Ovary (tissue), 9 donors: ENCODE data around the gene EIF4E3. TPM values are rescaled to one million over a fixed set of nuclear protein-coding genes. Genes with fewer than 3 reads are reported as not detected.

ENCODE experiments used
- DNase-seq, 5 donors: peaks; one replicate each; pipeline ENCODE4 v3.0.0-alpha.2; 2019 to 2020
- H3K27ac ChIP-seq, 2 donors: fragments of 200-600 bp; one replicate each; pipeline versions ENCODE4 v1.5.1 to v1.8.0; 2019 to 2022
- H3K27me3 ChIP-seq: fragments of 200-600 bp; one replicate; pipeline ENCODE4 v1.8.0; 2022
- H3K36me3 ChIP-seq: fragments of 200-600 bp; sonication (generic); one replicate; pipeline ENCODE4 v1.5.1; 2019
- H3K4me1 ChIP-seq: one replicate; pipeline ENCODE4 v1.8.1; 2013; ENCODE audit warnings: mild to moderate bottlenecking, moderate library complexity; ENCODE audit not compliant: insufficient read depth
- H3K4me3 ChIP-seq: fragments of 200-600 bp; sonication (generic); one replicate; pipeline ENCODE4 v1.5.1; 2017
- H3K9me3 ChIP-seq, 2 donors: fragments of 200-600 bp in 1 of 2; sonication (generic) in 1 of 2; one replicate each; pipeline versions ENCODE4 v1.5.1 to v1.8.1; 2013 to 2019; ENCODE audit warnings: mild to moderate bottlenecking in 1 of 2, moderate library complexity in 1 of 2
- CTCF ChIP-seq, 3 donors: fragments of 450-650 bp in 2 of 3; fragments of 200-600 bp in 1 of 3; IDR thresholded peaks; one replicate each; pipeline versions ENCODE4 v1.5.1 to v1.8.0; 2016 to 2022; ENCODE audit warnings: antibody characterized with exemption in 3 of 3, mild to moderate bottlenecking in 1 of 3
- EP300 ChIP-seq: sonication (generic); formaldehyde crosslinking; IDR thresholded peaks from one replicate; pipeline ENCODE4 v1.6.1; 2017; ENCODE audit warnings: antibody characterized with exemption
- POLR2A ChIP-seq: fragments of 450-650 bp; IDR thresholded peaks from one replicate; pipeline ENCODE4 v1.6.1; 2017; ENCODE audit warnings: antibody characterized with exemption, mild to moderate bottlenecking, moderate library complexity
- WGBS, 3 donors: extraction: QIAGEN DNeasy Blood & Tissue Kit in 1 of 3; methylation state at CpG; one replicate each; pipeline versions ENCODE4 v1.1.5 to v1.1.7; 2013 to 2017; 5-methylcytosine and 5-hydroxymethylcytosine counted together
- intact Hi-C, 4 donors: fragments of 100-400 bp; cut with DNase I; formaldehyde crosslinking; loops; one replicate each; pipeline versions ENCODE4 v1.11.0 to v1.15.1; 2022 to 2023
- polyA plus RNA-seq, 2 donors: library from polyadenylated mRNA; stranded (reverse); fragments of 200-250 nt in 1 of 2; fragments of 350-450 nt in 1 of 2; fragmentation: Illumina TruSeq in 1 of 2; extraction: RNeasy Lipid Tissue Mini Kit (QIAGEN cat#74804) in 1 of 2; gene quantifications; one replicate each; pipeline ENCODE4 v1.2.3, GENCODE V29; 2013 to 2014
- total RNA-seq, 7 donors: library from RNA; depleted of rRNA in 2 of 7; stranded (reverse); fragments of >200 nt in 2 of 7; fragmentation: NEBNext Ultra II Directional in 3 of 7; extraction: Animal tissue kit (Norgen Biotek cat#: 25700) in 3 of 7; gene quantifications; one replicate each; pipeline versions ENCODE4 v1.1.0 to v1.2.4, GENCODE V29; 2016 to 2023
- donor health status: DM: no; HTN: no; CAD: no; lungs with moderate emphysema.
- donor health status: DM: no; HTN: no; CAD: no.
- donor health status: Bipolar disorder and iron deficiency.
- donor health status: DM: yes; HTN: yes; CAD: no.
- donor health status: DM: no; HTN: no; CAD: no.
- donor health status: DM: yes; HTN: yes; CAD: no.

EIF4E3 gene
- total and polyA plus RNA-seq, 9 donors = 13.0 to 51.7 (median 38.2) TPM

DNA sequence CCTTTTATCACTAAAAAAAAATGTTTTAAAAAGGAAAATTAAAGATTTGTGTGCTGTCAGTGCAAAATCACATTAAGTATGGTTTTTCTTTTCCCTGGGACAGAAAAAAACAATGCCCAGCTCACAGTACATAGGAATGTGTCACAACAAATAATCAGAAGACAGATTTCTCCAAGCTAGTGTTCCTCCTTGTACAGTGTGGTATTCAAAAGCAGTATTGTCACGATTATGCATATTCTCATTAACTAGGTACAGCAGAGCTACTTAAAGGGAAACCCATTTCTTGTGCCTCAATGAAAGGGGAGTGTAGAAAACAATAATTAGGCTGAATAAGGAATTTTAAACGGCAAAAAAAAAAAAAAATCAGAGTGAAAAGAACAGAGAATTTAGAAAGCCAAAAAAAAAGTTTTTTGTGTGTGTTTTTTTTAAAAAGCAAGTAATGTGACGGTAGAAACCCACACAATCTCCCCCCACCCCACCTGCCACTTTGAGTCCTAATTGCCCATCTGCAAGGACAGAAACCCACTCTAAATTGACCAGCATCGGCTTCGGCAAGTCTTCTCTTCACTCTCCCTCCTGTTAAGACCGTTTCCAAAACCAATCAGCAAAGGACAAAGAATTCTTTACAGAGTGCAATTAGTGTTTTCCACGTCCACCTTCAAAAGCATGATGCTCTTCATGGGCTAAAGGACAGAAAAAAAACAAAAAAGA, 41.0 kb downstream of the EIF4E3 start:
- Histone ChIP-seq H3K4me3 (no peak overlapping the region), H3K36me3 (no peaks in the 10 kb centered on the region), H3K27ac (no peak overlapping the region), H3K4me1 (peaks cover 8% of the 10 kb centered on the region), H3K27me3 (no peaks in the 10 kb centered on the region), H3K9me3 (no peaks in the 10 kb centered on the region)
- intact Hi-C loops = no loop called here
- DNase-seq = no peak
- TF ChIP-seq POLR2A = no peak
- TF ChIP-seq EP300 = no peak
- TF ChIP-seq CTCF (IDR thresholded peaks at IDR 0.05) = no peak
- WGBS, 3 donors = 56 to 59% (median 56%) methylated on average over 7 of the region's 7 CpGs

- intact Hi-C loops = no loop called here
- Histone ChIP-seq H3K27me3 (no peaks in the 10 kb centered on the region), H3K9me3 (no peaks in the 10 kb centered on the region), H3K4me3 (no peak overlapping the region), H3K27ac (peak overlapping the region in 1 of 2 donors; percentile 57), H3K4me1 (peaks cover 8% of the 10 kb centered on the region), H3K36me3 (no peaks in the 10 kb centered on the region)
- WGBS, 3 donors = 33 to 41% (median 35%) methylated on average over 7 of the region's 7 CpGs
- DNase-seq = peak; percentile 62 to 77 (median 65)
- TF ChIP-seq EP300 (no peak), CTCF (IDR thresholded peaks at IDR 0.05) (peak; percentile 54 to 63 (median 55)), POLR2A (no peak)
These were observed 44.0 kb downstream of the EIF4E3 start for GRCh38 chr3:71681224-71681668.

- no peak for TF ChIP-seq EP300
- H3K36me3 ChIP-seq = no peaks in the 10 kb centered on the region
- no peaks in the 10 kb centered on the region for H3K27me3 ChIP-seq
- WGBS, 3 donors = 22 to 29% (median 27%) methylated on average over 1 of the region's 1 CpG
- intact Hi-C loops = no loop called here
- H3K9me3 ChIP-seq = no peaks in the 10 kb centered on the region
- H3K27ac ChIP-seq = peak overlapping the region in 1 of 2 donors; percentile 57
- DNase-seq = no peak
- H3K4me1 ChIP-seq = peaks cover 8% of the 10 kb centered on the region
- H3K4me3 ChIP-seq = no peak overlapping the region
These were observed 44.6 kb downstream of the EIF4E3 start for GRCh38 chr3:71680603-71681002.

DNA sequence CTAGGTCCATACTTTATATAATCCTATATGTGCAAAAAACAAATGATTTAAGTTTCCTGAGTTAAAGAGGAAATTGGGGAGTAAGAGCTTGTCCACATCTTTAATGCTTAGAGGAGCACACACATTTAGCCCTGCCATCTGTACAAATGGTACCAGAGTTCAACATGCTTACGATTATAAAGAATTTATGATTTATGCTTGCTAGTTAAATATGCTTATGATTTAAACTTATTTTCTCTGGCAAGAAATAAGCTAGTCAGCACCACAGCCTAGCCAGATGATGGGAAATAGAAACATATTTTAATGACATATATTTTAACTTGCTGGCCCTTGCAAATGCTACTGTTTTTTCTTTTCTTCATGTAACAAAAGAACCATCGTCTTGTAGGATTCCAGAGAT, 48.3 kb downstream of the EIF4E3 start:
- Histone ChIP-seq H3K4me1 (peaks cover 3% of the 10 kb centered on the region), H3K36me3 (no peaks in the 10 kb centered on the region), H3K27ac (no peak overlapping the region), H3K27me3 (no peaks in the 10 kb centered on the region), H3K4me3 (no peak overlapping the region), H3K9me3 (no peaks in the 10 kb centered on the region)
- DNase-seq = no peak
- intact Hi-C loops = no loop called here
- TF ChIP-seq CTCF (IDR thresholded peaks at IDR 0.05) (no peak), EP300 (no peak), POLR2A (no peak)
- WGBS, 3 donors = 47 to 57% (median 51%) methylated on average over 2 of the region's 2 CpGs

DNA sequence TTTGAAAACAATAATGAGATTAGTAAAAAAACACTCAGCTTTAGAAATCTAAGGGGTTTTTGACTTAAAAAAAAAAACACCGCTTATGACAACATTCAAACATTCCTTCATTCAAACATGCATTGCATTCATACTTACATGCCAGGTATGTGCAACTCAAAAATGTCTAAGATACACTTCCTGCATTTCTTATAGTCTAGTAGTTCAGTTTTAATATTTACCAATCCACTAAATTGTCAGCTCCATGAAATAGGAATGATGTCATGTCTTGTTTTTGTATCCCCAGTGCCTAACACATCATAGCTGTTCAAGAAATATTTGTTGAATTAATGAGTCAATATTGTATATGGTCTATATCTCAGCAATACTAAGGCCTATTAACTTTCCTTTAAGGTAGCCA, 51.7 kb downstream of the EIF4E3 start:
- TF ChIP-seq EP300 (no peak), CTCF (IDR thresholded peaks at IDR 0.05) (no peak), POLR2A (no peak)
- H3K4me3 ChIP-seq = no peak overlapping the region
- no peaks in the 10 kb centered on the region for H3K27me3 ChIP-seq
- no peak for DNase-seq
- peaks cover 1% of the 10 kb centered on the region for H3K4me1 ChIP-seq
- no peak overlapping the region for H3K27ac ChIP-seq
- H3K36me3 ChIP-seq = no peaks in the 10 kb centered on the region
- WGBS, 3 donors = 62 to 79% (median 70%) methylated on average over 1 of the region's 1 CpG
- intact Hi-C loops = no loop called here
- H3K9me3 ChIP-seq = no peaks in the 10 kb centered on the region
